ENCODE results near the gene EGLN2. TPM values are rescaled to one million over a fixed set of nuclear protein-coding genes. Genes with fewer than 3 reads are reported as not detected.
"Not testable (repeated sequence)": the region's sequence is repeated elsewhere in the genome, so short reads cannot be mapped to it uniquely, and the experiment has no call there.

EGLN2 gene
- total and polyA plus RNA-seq, 7 experiments from 2014 or later: 122 to 254 (median 157) TPM

DNA sequence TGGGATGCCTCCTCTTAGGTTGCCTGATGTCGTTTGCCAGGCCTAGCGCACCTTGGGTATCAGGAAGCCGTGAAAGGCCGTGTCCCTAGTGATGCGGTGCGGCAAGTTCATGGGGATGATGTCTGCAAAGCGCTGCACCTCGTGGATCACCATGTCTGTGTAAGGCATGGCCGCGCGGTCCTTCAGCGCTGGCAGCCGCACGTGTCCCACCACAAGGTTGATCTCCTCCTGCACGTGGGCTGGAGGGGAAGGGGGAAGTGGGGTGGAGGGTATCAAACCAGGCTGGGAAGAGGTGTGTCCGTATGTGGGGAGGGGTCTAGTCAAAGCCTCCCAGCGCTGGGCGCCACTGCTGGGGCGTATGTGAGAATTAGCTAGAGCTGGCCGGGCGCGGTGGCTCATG lies 23.2 kb downstream of the EGLN2 start:
- intact Hi-C loops (cut with micrococcal nuclease): no loop called here
- CTCF ChIA-PET: no interaction called here
- POLR2A ChIA-PET: no interaction called here
- Histone ChIP-seq H3K27ac (ENCODE audit: low read depth, low read length) (no peak overlapping the region), H3K4me1 (ENCODE audit: control insufficient read depth in 2 of 2, insufficient read depth in 2 of 2, low read length in 2 of 2) (peaks cover 16 to 27% of the 10 kb centered on the region in 2 donors), H3K9me3 (ENCODE audit: control insufficient read depth in 2 of 3, low read length in 3 of 3) (no peaks in the 10 kb centered on the region), H3K4me3 (ENCODE audit: low read length) (no peak overlapping the region), H3K27me3 (ENCODE audit: control insufficient read depth in 2 of 2, insufficient read depth in 2 of 2, low read length in 2 of 2) (no peaks in the 10 kb centered on the region), H3K36me3 (ENCODE audit: control insufficient read depth in 2 of 3, insufficient read depth in 3 of 3, low read length in 3 of 3) (no peaks in the 10 kb centered on the region)
- ATAC-seq: no peak
- Mint-ChIP-seq H3K9me3 (peaks cover 0 to 9% (median 0%) of the 10 kb centered on the region in 11 donors), H3K4me3 (no peak overlapping the region), H3K4me1 (peaks cover 36 to 58% (median 44%) of the 10 kb centered on the region in 7 donors), H3K36me3 (peaks cover 3 to 12% (median 4%) of the 10 kb centered on the region in 5 donors), H3K27ac (peak overlapping the region in 3 of 9 donors; percentile 51 to 78 (median 62)), H3K27me3 (no peaks in the 10 kb centered on the region)
- no peak for DNase-seq

GRCh38 chr19:40822704-40823553 lies 23.9 kb downstream of the EGLN2 start:
- H3K27ac ChIP-seq (ENCODE audit: low read depth, low read length); POLR2A ChIA-PET; H3K27me3 ChIP-seq (ENCODE audit: control insufficient read depth in 2 of 2, insufficient read depth in 2 of 2, low read length in 2 of 2); H3K27me3 Mint-ChIP-seq; H3K9me3 ChIP-seq (ENCODE audit: control insufficient read depth in 2 of 3, low read length in 3 of 3); H3K36me3 ChIP-seq (ENCODE audit: control insufficient read depth in 2 of 3, insufficient read depth in 3 of 3, low read length in 3 of 3); DNase-seq; intact Hi-C loops (cut with micrococcal nuclease); H3K4me3 ChIP-seq (ENCODE audit: low read length); ATAC-seq: not testable (repeated sequence)
- peaks cover 0 to 11% (median 0%) of the 10 kb centered on the region in 11 donors for H3K9me3 Mint-ChIP-seq
- H3K27ac Mint-ChIP-seq: peak overlapping the region in 8 of 9 donors; percentile 22 to 77 (median 64)
- CTCF ChIA-PET: interaction anchor here (0.9 to 1.1 kb wide), 2 partner anchors 17 to 24 kb away, joined by 3 read pairs; partner anchors contain the start of gene EGLN2
- peaks cover 4 to 16% (median 5%) of the 10 kb centered on the region in 5 donors for H3K36me3 Mint-ChIP-seq
- peaks cover 17 to 33% of the 10 kb centered on the region in 2 donors for H3K4me1 ChIP-seq (ENCODE audit: control insufficient read depth in 2 of 2, insufficient read depth in 2 of 2, low read length in 2 of 2)
- peak overlapping the region in 1 of 10 donors; percentile 9 for H3K4me3 Mint-ChIP-seq
- peaks cover 36 to 58% (median 47%) of the 10 kb centered on the region in 7 donors for H3K4me1 Mint-ChIP-seq

- CTCF ChIA-PET; H3K36me3 ChIP-seq (ENCODE audit: control insufficient read depth in 2 of 3, insufficient read depth in 3 of 3, low read length in 3 of 3); H3K27ac ChIP-seq (ENCODE audit: low read depth, low read length); H3K9me3 ChIP-seq (ENCODE audit: control insufficient read depth in 2 of 3, low read length in 3 of 3); DNase-seq; H3K4me3 ChIP-seq (ENCODE audit: low read length); intact Hi-C loops (cut with micrococcal nuclease); ATAC-seq; H3K27me3 Mint-ChIP-seq; H3K27me3 ChIP-seq (ENCODE audit: control insufficient read depth in 2 of 2, insufficient read depth in 2 of 2, low read length in 2 of 2); H3K4me3 Mint-ChIP-seq: not testable (repeated sequence)
- peaks cover 4 to 27% (median 8%) of the 10 kb centered on the region in 5 donors for H3K36me3 Mint-ChIP-seq
- peaks cover 0 to 14% (median 0%) of the 10 kb centered on the region in 11 donors for H3K9me3 Mint-ChIP-seq
- H3K4me1 Mint-ChIP-seq: peaks cover 20 to 46% (median 33%) of the 10 kb centered on the region in 7 donors
- H3K4me1 ChIP-seq (ENCODE audit: control insufficient read depth in 2 of 2, insufficient read depth in 2 of 2, low read length in 2 of 2): peaks cover 5 to 15% of the 10 kb centered on the region in 2 donors
- POLR2A ChIA-PET: interaction anchor here (0.6 kb wide), 1 partner anchor 962 kb away, joined by 3 read pairs; no protein-coding TSS in a partner anchor
- H3K27ac Mint-ChIP-seq: peak overlapping the region in 6 of 9 donors; percentile 19 to 95 (median 93)
These were observed 25.9 kb downstream of the EGLN2 start for GRCh38 chr19:40824916-40825315.

GRCh38 chr19:40825460-40826095 lies 26.6 kb downstream of the EGLN2 start:
- POLR2A ChIA-PET: interaction anchor here (0.6 kb wide), 1 partner anchor 961 kb away, joined by 3 read pairs; no protein-coding TSS in a partner anchor
- H3K27me3 ChIP-seq (ENCODE audit: control insufficient read depth in 2 of 2, insufficient read depth in 2 of 2, low read length in 2 of 2); CTCF ChIA-PET; DNase-seq; H3K4me3 ChIP-seq (ENCODE audit: low read length); H3K27ac ChIP-seq (ENCODE audit: low read depth, low read length); H3K9me3 ChIP-seq (ENCODE audit: control insufficient read depth in 2 of 3, low read length in 3 of 3); H3K27me3 Mint-ChIP-seq; H3K36me3 ChIP-seq (ENCODE audit: control insufficient read depth in 2 of 3, insufficient read depth in 3 of 3, low read length in 3 of 3); ATAC-seq: not testable (repeated sequence)
- Mint-ChIP-seq H3K27ac (peak overlapping the region in 8 of 9 donors; percentile 65 to 95 (median 88)), H3K4me3 (peak overlapping the region in 3 of 10 donors; percentile 29 to 45 (median 41)), H3K36me3 (peaks cover 4 to 27% (median 8%) of the 10 kb centered on the region in 5 donors), H3K9me3 (peaks cover 0 to 14% (median 0%) of the 10 kb centered on the region in 11 donors), H3K4me1 (peaks cover 20 to 46% (median 33%) of the 10 kb centered on the region in 7 donors)
- H3K4me1 ChIP-seq (ENCODE audit: control insufficient read depth in 2 of 2, insufficient read depth in 2 of 2, low read length in 2 of 2): peaks cover 5 to 15% of the 10 kb centered on the region in 2 donors
- intact Hi-C loops (cut with micrococcal nuclease): loop anchor here in 1 of 2 donors (1.0 to 2.0 kb wide), 2 partner anchors 83 to 145 kb away; no protein-coding TSS in a partner anchor

GRCh38 chr19:40826312-40826698 lies 27.3 kb downstream of the EGLN2 start:
- H3K36me3 Mint-ChIP-seq: peaks cover 4 to 27% (median 11%) of the 10 kb centered on the region in 5 donors
- peaks cover 0 to 14% (median 0%) of the 10 kb centered on the region in 11 donors for H3K9me3 Mint-ChIP-seq
- H3K27me3 ChIP-seq (ENCODE audit: control insufficient read depth in 2 of 2, insufficient read depth in 2 of 2, low read length in 2 of 2); CTCF ChIA-PET; H3K27me3 Mint-ChIP-seq; H3K36me3 ChIP-seq (ENCODE audit: control insufficient read depth in 2 of 3, insufficient read depth in 3 of 3, low read length in 3 of 3); ATAC-seq; DNase-seq; H3K9me3 ChIP-seq (ENCODE audit: control insufficient read depth in 2 of 3, low read length in 3 of 3); H3K4me3 ChIP-seq (ENCODE audit: low read length): not testable (repeated sequence)
- intact Hi-C loops (cut with micrococcal nuclease): loop anchor here in 1 of 2 donors (1.0 to 2.0 kb wide), 2 partner anchors 82 to 144 kb away; no protein-coding TSS in a partner anchor
- peak overlapping the region; percentile 75 to 98 (median 95) for H3K27ac Mint-ChIP-seq
- Histone ChIP-seq H3K27ac (ENCODE audit: low read depth, low read length) (peak overlapping the region; percentile 61), H3K4me1 (ENCODE audit: control insufficient read depth in 2 of 2, insufficient read depth in 2 of 2, low read length in 2 of 2) (peaks cover 5 to 15% of the 10 kb centered on the region in 2 donors)
- POLR2A ChIA-PET: interaction anchor here (0.6 to 2.5 kb wide), 3 partner anchors 17 to 82 kb away, joined by 3 to 11 read pairs (median 4); partner anchors contain the start of genes ACTMAP and SNRPA
- H3K4me3 Mint-ChIP-seq: peak overlapping the region in 9 of 10 donors; percentile 22 to 76 (median 52)
- H3K4me1 Mint-ChIP-seq: peaks cover 20 to 46% (median 33%) of the 10 kb centered on the region in 7 donors

All from naive thymus-derived CD4-positive, alpha-beta T cell (primary cell).